HG03064 (cell line): ENCODE data around the gene MEPCE.
A peak's percentile ranks its signal among the peaks of the same experiment; 100 is the strongest.

Experiments used
- ATAC-seq: cut with Tn5 transposase; IDR thresholded peaks from one replicate; pipeline ENCODE4 v1.9.1; 2021; ENCODE audit warnings: low read depth; ENCODE audit not compliant: unreplicated experiment

The MEPCE gene

DNA sequence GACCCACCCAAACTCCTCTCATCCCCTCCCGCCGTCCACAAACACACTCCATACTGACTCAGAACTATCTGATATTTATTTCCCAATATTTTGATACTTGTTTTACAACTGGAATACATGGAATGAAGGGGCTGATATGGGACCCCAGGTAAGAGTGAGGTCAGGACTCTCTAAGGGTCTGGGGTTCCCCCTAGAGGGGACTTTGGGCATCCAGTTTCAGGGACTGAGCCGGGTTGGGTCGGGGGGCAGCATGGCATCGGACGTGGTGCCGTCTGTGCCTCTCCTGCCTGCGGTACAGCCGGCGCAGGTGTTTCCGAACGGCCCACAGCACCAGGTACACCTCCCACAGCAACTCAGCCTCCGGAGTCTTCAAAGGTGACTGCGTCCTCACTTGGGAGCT, 26.9 kb downstream of the MEPCE start:
- no peak for ATAC-seq

DNA sequence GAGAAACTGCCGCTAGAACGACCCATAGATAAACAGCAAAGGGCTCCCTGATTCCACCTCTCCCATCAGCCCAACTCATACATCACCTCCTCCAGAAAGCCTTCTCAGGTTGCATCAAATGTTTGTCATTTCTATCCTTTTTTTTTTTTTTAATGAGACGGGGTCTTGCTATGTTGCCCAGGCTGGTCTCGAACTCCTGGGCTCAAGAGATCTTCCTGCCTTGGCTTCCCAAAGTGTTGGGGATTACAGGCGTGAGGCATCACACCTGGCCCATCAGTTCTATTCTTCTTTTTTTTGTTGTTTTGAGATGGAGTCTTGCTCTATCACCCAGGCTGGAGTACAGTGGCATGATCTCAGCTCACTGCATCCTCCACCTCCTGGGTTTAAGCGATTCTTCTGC, 27.4 kb downstream of the MEPCE start:
- no peak for ATAC-seq

DNA sequence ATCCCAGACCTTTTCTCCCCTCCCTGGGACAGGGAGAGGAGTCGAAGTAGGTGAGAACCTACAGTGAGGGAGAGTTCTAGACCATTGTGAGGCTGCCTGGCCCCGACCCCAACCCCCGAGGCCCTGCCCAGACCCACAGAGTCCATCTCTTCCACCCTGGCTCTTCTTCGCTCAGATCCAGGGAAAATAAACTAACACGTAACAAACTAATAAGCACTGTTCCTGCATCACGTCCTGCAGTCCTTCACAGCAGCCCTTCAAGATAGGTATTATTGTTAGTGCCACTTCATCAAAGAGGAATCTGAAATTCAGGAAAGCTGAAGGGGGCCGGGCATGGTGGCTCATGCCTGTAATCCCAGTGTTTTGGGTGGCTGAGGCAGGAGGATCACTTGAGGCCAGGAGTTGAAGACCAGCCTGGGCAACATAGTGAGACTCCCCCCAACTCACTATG, 34.6 kb downstream of the MEPCE start, which contains the start of gene SPACDR:
TSS of gene SPACDR (minus strand) at position 51 of the 451 bp plus-strand sequence. CDS start 235 bp downstream, outside the sequence.
- ATAC-seq = no peak

DNA sequence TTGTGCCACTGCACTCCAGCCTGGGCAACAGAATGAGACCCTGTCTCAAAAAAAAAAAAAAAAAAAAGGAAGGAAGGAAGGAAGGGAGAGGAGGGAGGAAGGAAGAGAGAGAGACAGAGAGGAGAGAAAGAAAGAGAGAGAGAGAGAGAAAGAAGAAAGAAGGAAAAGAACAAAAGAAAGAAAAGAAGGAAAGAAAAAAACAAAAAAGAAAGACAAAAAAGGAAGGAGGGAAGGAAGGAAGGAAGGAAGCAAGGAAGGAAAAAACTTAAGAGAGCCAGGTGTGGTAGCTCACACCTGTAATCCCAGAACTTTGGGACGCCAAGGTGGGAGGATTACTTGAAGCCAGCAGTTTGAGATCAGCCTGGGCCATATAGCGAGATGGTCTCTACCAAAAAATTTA, 35.2 kb downstream of the MEPCE start:
- no peak for ATAC-seq

DNA sequence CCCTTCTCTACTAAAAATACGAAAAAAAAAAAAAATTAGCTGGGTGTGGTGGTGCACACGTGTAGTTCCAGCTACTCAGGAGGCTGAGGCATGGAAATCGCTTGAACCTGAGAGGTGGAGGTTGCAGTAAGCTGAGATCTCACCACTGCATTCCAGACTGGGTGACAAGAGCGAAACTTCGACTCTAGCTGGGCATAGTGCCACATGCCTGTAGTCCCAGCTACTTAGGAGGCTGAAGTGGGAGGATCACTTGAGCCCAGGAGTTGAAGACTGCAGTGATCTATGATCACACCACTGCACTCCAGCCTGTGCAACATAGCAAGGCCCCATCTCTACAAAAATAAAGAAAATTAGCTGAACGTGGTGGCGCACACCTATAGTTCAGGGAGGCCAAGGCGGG, 35.7 kb downstream of the MEPCE start:
- no peak for ATAC-seq

DNA sequence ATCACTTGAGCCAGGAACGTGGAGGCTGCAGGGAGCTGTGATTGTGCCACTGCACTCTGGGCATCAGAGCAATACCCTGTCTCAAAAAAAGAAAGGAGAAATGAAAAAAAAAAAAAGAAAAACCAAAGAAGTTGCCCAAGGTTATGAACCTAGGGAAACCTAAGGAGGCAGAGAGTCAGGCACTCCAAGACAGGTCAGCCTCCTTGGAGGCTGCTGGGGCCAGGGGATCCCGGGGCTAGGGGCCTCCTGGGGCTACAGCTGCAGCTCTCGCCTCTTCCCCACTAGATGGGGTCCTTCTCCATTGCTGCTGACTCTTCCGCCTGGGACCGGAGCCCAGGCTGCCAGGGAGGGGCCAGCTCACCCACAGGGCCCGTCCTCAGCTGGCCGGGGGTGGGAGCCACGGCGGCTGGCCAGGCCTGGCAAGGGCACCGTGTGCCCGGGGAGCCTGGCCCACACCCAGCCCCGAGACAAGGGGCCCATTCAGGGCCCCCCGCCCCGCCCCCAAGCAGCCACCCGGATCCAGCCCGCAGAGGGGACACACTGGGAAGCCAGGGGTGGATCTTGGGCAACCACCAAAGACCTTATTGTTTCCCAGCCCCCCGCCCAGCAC, 36.2 kb downstream of the MEPCE start:
- no peak for ATAC-seq

DNA sequence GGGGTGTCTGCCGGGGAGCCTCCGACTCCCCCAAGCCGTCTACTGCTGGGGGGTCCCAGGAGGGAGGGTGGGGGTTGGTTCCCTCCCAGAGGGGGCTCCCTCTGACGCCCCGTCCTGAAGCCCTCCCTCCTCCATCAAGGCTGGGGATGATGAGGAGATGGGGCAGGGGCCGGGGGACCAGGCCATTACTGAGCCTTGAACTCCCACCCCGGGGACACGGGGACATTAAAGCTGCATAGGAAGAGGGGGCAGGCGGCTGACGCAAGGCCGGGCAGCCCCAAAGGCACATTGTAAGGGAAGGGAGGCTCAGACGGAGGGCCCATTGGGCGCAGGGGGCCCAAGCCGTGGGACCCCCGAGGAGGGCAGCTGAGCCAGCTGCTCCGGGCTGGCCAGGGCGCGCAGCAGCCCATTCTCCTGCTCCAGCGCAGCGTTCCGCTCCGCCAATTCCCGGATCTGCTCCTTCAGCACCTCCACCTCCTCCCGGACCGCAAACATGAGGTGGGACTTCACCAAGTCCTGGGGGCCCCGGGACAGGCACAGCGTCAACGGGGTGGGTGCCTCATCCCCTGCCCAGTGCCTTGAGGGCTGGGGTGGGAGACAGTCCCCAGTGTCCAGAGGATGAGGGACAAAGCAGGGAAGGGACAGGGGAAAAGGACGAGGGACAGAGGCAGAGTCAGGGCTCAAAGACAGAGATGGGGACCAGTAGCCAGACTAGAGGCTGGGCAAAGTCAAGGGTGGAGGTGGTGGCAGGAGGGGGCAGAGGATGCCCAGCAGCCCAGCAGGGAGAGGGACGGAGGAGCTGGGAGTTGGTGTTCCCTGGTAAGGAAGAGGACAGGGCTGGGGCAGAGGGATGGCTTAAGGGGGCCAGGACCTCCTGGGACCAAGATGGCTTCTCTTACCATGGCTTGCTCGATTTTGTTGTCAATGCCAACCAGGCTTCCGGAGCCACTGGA, 37.3 kb downstream of the MEPCE start:
- ATAC-seq = no peak

DNA sequence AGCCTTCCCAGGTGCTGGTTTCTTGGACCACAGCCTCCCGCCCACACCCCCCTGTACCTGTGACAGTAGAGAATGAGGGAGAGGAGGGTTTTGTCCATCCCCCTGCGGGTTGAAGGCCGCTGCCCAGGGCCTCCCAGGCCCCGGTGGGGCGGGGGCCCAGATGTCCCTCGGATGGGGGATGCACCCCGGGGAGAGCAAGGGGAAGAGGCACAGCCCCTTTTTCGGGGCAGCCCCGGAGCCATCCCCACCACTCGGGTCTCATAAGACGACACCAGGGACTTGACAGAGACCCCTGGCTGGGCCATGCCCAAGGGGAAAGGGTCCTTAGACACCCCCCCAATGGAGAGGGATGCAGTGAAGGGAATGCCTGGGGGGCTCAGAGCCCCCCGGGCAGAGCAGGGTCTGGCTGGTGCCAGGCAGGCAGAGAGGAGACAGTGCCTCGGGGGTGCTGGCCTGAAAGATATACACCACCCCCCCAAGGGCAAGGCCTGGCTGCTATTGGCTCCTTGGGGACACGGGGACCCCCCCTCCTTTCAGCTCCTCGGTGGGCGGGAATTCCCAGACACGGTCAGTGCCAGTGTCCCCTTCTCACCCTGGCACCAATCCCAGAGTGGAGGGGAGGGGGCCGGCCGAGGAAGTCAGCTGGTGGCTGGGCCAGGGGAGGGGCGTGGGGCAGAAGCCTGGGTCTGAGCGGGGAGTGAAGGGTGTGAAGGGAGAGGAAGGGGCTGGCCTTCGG, 38.2 kb downstream of the MEPCE start:
- ATAC-seq = no peak

DNA sequence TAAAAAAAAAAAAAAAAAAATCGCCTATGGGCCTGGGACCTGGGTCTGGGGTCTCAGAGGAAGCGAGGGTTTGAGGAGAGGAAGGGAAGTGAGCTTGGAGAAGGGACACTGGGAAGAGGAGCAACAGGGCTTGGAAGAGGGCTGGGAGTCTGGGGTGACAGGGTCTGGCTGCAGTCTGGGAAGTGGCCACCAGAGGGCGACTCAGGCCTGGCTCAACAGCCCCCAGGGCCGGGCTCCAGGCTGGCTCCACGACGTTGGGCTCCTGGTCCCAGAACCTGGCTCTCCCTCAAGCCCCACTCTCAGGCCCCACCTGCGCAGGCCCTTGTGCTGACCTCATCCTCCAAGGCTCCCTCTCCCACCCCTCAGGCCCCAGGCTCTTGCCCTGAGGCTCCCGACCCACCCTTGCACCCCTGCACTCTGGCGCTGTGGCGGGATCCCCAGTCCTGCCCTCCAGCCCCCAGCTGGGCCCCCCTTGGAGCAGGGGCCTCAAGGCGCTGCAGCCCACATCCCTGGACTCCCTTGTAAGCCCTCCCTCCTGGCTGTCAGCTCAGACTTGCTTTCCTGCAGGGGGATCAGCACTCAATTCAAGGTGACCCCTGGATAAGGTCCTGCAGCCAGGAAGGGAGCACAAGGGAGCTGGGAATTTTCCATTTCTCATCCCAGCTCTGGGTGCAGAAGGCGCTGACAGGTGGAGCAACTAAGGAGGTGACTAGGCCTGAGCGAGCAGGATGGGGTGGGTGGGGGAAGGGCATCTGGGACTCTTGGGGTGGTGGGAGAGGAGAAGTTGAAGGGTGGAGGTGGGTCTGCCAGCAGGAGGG, 39.8 kb downstream of the MEPCE start:
- no peak for ATAC-seq

DNA sequence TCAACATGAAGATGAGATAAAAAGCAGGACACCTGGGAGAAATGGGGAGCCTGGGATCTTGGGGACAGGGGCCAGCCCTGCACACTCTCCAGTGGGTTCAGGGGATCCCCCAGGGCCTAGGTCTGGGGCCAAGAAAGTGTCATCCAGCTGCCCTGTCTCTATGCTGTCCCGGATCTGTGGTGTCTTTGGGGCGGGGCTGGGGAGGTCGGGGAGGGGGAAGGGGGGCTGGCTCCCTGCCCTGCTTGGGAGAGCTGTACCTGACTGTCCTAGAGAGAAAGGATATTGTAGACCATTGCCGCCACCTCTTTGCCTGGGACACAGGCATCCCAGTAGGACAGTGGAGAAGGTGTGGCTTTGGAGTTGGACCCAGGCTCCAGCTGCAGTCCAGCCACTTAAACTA, 41.4 kb downstream of the MEPCE start:
- no peak for ATAC-seq

DNA sequence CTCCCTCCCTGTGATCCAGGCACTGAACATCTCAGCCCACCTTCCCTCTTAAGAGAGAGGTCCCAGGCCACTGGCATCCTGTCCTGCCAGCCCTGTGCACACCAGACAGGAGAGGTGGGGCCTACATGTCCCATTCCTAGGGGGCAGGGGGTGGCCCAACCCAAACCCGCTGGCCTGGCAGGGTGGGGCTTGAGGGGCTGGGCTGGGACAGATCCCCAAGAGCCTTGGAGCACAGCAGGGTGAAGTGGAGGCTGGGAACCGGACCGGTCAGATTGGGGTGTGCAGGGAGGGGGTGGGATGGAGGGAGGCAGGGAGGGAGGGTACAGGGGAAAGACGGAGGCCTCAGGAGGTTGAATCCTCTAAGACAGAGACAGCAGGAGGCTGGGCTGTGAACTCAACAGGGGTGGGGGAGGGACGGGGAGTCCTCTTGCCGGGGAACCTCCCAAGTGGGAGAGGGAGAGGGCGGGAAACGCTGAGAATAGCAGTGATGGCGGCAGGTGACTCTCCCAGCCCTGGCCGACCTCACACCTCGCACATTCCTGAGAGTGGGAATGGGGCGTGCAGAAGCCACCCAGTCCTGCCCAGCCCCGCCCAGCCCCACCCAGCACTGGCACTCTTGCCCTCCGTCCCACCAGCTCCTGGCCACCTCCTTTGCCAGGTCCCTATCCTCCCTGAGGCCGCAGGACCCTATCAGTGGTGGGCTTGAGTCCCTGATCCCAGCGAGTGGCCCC, 42.7 kb downstream of the MEPCE start:
- no peak for ATAC-seq

DNA sequence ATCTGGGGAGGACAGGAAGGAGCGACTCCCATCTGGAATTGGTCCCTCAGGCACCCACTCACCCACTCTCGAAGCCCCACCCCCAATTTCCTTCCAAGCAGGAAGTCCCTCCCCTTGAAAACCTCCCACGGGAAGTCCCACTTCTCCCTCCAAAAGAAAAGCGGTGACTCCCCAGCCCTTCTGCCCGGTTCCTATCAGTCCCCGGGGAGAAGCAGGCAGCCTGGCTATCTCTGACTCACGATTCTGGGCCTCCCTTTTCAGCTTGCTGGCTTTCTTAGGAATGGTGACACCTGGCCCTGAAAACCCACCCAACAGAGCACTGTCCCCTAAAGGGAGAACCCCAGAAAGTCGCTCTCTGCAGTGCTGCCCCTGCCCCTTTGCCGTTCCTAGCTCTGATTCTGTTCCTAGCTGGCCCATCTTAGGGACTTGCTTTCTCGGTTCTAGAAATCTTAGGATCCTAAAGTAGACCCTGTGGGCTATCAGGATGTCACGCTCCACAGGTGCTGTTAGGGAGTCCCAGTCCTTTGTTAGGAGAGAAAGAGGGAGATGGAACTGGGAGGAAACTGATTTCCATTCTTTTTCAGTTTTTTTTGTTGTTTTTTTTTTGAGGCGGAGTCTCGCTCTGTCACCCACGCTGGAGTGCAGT, 43.3 kb downstream of the MEPCE start:
- no peak for ATAC-seq

DNA sequence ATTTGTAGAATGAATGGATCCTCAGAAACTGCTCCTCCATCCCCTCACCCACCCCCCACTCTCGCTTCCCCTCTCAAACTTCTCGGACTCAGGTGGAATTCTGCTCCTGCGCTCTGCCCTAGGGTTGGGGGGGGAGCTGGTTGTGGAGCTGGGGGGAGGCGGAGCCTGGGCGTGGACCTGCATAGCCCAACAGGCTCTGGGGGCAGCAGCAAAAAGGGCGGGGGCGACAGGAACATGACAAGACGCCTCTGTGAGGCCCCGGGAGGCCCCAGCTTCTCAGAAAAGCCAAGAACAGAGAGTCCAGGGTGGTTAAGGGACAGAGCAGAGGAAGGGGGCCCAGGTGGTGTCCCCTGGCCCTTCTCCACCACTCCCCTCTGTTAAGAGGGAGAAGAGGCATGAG, 45.9 kb downstream of the MEPCE start:
- no peak for ATAC-seq

DNA sequence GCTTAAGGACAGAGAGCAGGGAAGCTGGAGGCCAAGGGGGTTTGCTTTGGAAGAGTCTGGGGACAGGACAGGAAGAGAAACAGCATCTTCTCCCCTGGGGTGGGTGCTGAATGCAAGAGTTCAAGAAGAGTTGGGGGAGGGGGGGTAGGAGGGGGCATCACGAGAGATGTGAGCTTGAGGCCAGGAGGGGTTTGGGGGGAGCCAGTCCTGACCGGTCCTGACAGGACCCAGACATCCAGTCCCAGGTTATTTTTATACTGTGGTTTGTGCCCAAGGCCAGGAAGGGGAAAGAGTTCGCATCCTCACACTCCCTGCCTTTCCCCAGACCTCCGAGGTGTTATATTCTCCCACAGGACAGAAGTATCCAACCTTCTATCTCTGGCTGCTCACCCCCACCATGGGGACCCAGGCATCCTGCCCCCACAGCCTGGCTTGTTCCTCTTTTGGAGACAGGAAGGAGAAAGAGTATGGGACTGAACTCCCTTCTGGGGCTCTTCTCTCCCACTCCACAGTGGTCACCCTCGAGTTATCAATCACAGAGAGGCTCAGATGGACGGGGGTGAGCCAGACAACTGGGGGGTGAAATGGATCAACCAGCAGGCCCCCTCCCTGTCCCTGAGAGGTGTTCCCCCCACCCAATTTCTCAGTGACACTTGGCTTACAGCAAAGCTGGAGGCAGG, 46.6 kb downstream of the MEPCE start:
- no peak for ATAC-seq

DNA sequence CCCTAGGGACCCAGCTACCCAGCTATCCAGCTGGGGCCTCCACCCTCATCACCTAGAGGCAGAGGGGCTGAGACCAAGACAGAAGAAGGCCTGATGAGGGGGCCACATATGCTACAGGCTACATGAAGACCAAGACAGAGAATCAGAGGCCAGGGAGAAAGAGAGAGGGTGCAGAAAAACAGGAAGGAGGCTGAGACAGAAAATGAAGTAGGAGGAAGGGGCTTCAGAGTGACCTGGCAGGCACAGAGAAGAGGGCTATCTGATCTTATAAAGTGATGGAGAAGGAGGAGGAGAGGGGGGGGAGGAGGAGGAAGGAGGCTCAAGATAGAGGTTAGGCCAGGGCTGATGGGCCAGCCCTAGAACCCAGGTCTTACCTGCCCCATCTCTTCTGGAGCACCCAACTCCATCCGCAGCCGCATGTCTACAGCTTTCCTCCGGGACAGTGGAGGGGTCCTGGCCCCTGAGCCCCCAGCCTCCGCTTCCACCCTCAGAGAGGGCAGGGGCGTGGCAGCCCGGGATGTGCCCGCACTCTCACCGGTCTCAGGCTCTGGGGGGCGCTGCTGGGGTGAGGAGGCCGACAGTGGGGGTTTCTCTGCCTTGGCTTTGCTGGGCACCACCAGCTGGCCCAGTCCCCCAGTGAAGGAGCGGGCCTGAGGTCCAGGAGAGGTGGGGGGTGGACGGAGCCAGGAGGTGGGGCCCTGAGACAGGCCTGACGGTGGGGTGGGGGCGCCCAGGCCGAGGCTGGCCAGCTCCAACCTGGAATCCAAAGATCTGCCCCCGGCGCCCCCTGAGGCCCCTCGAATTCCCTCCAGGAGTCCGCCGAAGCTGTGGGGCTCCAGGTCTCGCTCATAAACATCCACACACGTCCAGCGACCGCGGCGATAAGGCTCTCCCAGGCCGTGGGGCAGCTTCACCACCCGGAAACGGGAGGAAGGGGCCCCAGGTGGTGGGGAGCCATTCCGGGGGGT, 47.6 kb downstream of the MEPCE start:
- ATAC-seq = no peak

DNA sequence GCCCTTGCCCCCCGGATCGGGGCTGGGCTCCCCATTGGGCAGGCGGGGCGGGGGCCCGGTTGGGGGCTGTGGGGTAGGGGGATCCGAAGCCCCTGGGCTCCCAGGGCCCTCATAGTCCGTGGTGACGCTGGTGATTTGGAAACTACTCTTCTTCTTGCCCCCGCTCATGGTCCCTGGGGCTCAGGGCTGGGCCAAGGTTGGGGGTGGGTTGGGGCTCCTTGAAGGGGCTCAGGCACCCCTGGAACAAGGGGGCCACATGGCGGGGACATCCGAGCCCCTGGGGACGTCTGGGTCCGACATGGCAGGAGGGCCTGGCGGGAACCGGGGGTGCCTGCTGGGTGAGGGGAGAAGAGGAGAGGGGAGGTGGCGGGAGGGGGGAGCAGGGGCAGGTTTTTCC, 48.2 kb downstream of the MEPCE start:
- ATAC-seq = no peak

DNA sequence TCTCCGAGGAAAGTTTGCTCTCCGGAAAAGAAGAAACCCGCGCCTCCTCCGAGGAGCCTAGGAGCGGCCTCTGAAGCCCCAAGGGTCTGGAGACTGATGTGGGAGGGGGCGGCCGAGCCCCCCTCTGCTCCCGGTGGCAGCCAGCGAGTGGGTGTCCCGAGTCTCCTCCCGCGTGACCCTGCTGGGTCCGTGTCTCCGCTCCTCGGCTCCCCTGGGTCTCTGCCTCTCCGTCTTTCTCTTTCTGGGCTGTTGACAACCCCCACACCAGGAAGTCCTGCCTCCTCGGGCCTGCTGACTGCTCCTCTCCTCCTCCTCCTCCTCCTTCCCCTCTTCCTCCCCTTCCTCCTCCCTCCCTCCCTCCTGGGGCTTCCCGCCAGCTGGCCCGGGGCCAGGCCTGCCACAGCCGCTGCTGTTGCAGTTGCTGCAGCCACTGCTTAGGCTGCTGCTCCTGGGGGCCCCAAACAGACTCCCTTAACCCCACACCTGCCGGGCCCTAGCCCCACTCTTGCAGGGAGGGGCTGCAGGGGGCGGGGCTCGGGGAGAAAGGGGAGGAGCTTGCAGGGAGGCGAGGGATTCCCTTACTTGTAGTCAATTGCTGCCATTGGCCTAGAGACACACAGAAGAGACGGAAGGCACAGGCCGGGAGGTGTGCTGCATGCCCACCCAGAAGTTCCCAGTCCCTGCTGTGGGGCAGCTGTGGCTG, 49.5 kb downstream of the MEPCE start, which contains the start of gene TSC22D4:
TSS of gene TSC22D4 (minus strand) at position 257 of the 703 bp plus-strand sequence. CDS start 1,176 bp downstream, outside the sequence.
- peak; percentile 51 for ATAC-seq
